ENCODE measurements around the gene SLC22A16.

- TF ChIP-seq CTCF (IDR thresholded peaks at IDR 0.05; ENCODE audit: insufficient read depth, low read depth, low read length) (no peak), EZH2 (IDR thresholded peaks at IDR 0.05; ENCODE audit: insufficient read depth, low read length) (no peak)
These were observed 4.6 kb downstream of the SLC22A16 start for GRCh38 chr6:110471726-110472365.
